Lung (tissue), 12 donors: ENCODE data around the gene BCAS3. TPM values are rescaled to one million over a fixed set of nuclear protein-coding genes. Genes with fewer than 3 reads are reported as not detected.

Experiments
- ATAC-seq: fragments of 200-7000 bp; cut with Tn5 transposase; one replicate; pipeline ENCODE4 v1.9.1; 2020; ENCODE audit warnings: moderate number of reproducible peaks; ENCODE audit not compliant: insufficient read depth, low FRiP score
- DNase-seq, 3 donors: peaks; one replicate each; pipeline ENCODE4 v3.0.0-alpha.2; 2013 to 2017
- H3K27ac ChIP-seq, 2 donors: one replicate each; pipeline ENCODE4 v1.5.1; 2013; ENCODE audit warnings: mild to moderate bottlenecking in 2 of 2, moderate library complexity in 2 of 2, control low read depth in 1 of 2, inconsistent platforms in 1 of 2, low read depth in 1 of 2, low read length in 1 of 2
- H3K27me3 ChIP-seq, 3 donors: one replicate each; pipeline ENCODE4 v1.5.1; 2013; ENCODE audit warnings: low read length in 2 of 3; ENCODE audit not compliant: control insufficient read depth in 3 of 3, insufficient read depth in 3 of 3
- H3K36me3 ChIP-seq, 4 donors: one replicate each; pipeline ENCODE4 v1.5.1; 2013; ENCODE audit warnings: low read length in 4 of 4, mild to moderate bottlenecking in 1 of 4, moderate library complexity in 1 of 4; ENCODE audit not compliant: control insufficient read depth in 4 of 4, insufficient read depth in 4 of 4
- H3K4me1 ChIP-seq, 5 donors: one replicate each; pipeline ENCODE4 v1.5.1; 2013; ENCODE audit warnings: low read length in 5 of 5, mild to moderate bottlenecking in 2 of 5, moderate library complexity in 1 of 5; ENCODE audit not compliant: control insufficient read depth in 5 of 5, insufficient read depth in 5 of 5
- H3K4me3 ChIP-seq: one replicate; pipeline ENCODE4 v1.5.1; 2013; ENCODE audit warnings: mild to moderate bottlenecking, control low read depth, moderate library complexity
- H3K9ac ChIP-seq, 2 donors: one replicate each; pipeline ENCODE4 v1.5.1; 2013; ENCODE audit warnings: low read length in 2 of 2, control low read depth in 1 of 2; ENCODE audit not compliant: insufficient read depth in 1 of 2
- H3K9me3 ChIP-seq, 4 donors: one replicate each; pipeline ENCODE4 v1.5.1; 2013; ENCODE audit warnings: low read length in 3 of 4, mild to moderate bottlenecking in 1 of 4, moderate library complexity in 1 of 4; ENCODE audit not compliant: control insufficient read depth in 4 of 4, insufficient read depth in 3 of 4
- WGBS, 2 donors: extraction: QIAGEN DNeasy Blood & Tissue Kit; methylation state at CpG; one replicate each; pipeline ENCODE4 v1.1.7; 2013; 5-methylcytosine and 5-hydroxymethylcytosine counted together
- polyA plus RNA-seq, 2 donors: library from polyadenylated mRNA; stranded (reverse); fragments of 200-250 nt; gene quantifications; one replicate each; pipeline ENCODE4 v1.2.1, GENCODE V29; 2013
- total RNA-seq, 2 donors: library from RNA; depleted of rRNA in 1 of 2; stranded (reverse); fragments of >200 nt in 1 of 2; gene quantifications; one replicate each; pipeline ENCODE4 v1.2.1, GENCODE V29; 2014 to 2021
- TF ChIP-seq, protein P1 (sequence below): IDR thresholded peaks from 2 replicates; pipeline ENCODE4 v1.5.1; 2012; ENCODE audit warnings: mild to moderate bottlenecking; ENCODE audit errors: control extremely low read depth, extremely low read depth
- donor health status: control.
- donor health status: control.
- donor health status: Bipolar disorder and iron deficiency.
- donor health status: healthy.
- donor health status: DM: yes; HTN: yes; CAD: no.

Gene BCAS3
- total and polyA plus RNA-seq, 4 donors, result 4.0 to 101 (median 20.3) TPM

DNA sequence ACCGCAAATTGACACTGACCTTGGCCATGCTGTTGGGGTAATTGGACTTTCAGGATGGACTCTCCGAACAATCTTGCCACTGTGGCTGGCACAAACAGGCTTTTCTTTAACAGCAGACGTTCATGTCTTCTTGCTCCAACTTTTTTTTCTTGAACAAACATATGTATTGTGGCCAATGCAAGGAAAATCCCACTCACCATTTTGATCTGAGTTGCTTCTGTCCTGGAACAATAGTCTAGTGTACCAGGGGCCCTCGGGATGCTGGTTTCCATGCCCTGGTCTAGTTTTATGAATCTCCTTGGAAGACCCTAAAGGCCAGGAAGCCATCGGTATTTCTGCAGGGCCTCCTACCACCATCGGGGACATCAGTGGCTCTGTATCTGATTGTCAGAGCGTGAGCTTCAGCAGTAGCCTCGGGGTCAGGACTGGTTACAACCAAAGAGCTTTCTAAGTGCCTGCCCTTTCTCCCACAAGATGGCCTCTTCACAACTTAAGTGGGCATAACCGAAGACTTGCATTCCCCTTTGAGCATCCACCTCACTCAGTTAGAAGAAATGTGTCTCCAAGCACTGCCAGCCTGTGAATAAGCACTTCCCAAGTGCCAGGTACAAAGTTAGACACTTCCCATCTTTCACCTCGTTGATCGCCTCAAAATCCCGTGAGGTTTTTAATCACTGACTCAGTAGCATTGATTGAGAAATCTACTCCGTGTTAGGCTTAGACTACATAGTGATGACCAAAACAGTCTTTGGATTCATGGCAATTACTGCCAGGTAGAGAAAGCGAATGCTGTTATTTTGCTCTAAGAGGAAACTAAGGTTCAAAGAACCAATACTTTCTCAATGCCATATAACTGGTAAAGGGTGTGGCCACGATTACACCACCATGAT lies 635.0 kb downstream of the BCAS3 start:
- Histone ChIP-seq H3K27me3 (no peaks in the 10 kb centered on the region), H3K4me3 (no peak overlapping the region), H3K9ac (no peak overlapping the region), H3K27ac (no peak overlapping the region), H3K4me1 (peaks cover 6 to 68% (median 22%) of the 10 kb centered on the region in 5 donors), H3K9me3 (no peaks in the 10 kb centered on the region), H3K36me3 (no peaks in the 10 kb centered on the region)
- DNase-seq (no peak), ATAC-seq (no peak)
- TF ChIP-seq, protein P1, sequence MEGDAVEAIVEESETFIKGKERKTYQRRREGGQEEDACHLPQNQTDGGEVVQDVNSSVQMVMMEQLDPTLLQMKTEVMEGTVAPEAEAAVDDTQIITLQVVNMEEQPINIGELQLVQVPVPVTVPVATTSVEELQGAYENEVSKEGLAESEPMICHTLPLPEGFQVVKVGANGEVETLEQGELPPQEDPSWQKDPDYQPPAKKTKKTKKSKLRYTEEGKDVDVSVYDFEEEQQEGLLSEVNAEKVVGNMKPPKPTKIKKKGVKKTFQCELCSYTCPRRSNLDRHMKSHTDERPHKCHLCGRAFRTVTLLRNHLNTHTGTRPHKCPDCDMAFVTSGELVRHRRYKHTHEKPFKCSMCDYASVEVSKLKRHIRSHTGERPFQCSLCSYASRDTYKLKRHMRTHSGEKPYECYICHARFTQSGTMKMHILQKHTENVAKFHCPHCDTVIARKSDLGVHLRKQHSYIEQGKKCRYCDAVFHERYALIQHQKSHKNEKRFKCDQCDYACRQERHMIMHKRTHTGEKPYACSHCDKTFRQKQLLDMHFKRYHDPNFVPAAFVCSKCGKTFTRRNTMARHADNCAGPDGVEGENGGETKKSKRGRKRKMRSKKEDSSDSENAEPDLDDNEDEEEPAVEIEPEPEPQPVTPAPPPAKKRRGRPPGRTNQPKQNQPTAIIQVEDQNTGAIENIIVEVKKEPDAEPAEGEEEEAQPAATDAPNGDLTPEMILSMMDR, result no peak
- 91 to 95% methylated on average over 15 of the region's 15 CpGs for WGBS, 2 donors

DNA sequence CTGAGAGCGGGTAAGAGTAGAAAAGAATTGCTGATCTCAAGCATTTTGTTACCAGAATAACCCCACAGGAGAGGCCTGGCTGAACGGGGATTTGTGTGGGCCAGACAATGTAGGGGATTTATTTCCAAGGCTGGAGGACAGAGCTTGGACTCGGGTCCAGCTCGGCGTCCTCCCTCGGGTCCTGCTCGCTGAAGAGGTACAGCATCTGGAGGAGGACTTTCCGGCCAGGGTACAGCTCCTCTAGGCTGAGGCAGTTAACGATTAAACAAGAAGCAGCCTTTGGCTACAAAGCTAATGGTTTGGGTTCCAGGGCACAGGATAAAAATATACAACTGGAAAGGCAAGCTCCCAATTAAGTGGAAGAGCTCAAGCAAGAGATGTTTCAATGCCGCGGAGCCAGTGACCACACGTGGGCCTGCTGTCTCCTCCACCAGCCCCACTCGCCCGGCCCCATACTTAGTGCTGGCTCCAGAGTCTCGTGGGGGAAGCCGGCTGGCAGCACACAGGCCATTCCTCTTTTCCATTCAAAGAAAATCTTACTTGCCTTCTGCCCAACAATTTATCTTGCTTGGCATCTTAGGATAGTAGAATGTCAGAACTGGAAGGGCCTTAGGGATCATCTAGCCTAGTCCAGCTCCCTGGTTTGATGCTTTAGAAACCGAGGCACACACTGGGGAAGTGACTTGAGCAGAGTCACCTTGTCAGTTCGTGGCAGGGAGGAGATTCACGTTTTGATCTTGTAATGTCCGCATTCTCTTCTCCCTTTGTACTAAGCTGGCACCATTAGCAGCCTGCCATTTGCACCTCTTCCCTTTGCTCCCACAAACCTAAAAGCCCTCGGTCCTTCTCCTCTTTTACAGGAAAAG lies 636.0 kb downstream of the BCAS3 start:
- 78 to 85% methylated on average over 21 of the region's 21 CpGs for WGBS, 2 donors
- ATAC-seq, result no peak
- Histone ChIP-seq H3K27ac (peak overlapping the region in 1 of 2 donors; percentile 56), H3K9me3 (no peaks in the 10 kb centered on the region), H3K4me3 (no peak overlapping the region), H3K4me1 (peaks cover 5 to 68% (median 22%) of the 10 kb centered on the region in 5 donors), H3K27me3 (no peaks in the 10 kb centered on the region), H3K36me3 (no peaks in the 10 kb centered on the region), H3K9ac (no peak overlapping the region)
- TF ChIP-seq, protein P1, result no peak
- DNase-seq, result no peak

DNA sequence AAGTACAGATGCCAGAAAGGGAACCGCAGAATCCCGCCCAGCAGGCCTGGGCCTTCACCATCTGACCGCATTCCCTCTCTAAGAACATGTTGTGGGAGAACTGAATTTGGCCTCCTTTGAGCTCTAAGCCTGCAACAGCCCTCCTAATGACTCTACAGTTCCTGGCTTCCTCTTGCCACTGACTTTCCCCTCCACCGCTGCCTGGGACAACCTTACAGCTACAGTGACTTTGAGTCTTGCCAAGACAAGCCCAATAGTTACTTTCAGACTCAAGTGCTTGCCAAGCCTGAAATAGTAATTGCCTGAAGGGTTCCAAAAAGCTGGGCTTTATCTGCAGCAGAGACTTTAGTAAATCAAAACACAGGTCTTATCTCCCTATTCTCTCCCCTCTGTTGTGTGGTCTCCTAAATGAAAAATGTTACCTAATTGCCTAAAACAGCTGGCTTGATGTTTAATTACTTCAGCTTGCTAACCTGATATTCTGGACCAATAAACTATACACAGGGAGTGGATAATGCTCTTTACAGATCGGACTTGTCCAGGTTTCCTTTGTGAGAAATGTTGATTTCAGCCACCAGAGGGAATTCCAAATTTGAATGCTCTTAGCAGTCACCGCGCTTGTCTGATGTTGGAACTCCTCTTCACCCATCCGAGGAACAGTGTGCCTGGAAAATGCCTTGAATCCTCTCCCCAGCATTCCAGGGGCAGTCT lies 636.9 kb downstream of the BCAS3 start:
- WGBS, 2 donors, result 62 to 77% methylated on average over 8 of the region's 8 CpGs
- Histone ChIP-seq H3K9ac (no peak overlapping the region), H3K4me3 (no peak overlapping the region), H3K27ac (peak overlapping the region in 1 of 2 donors; percentile 56), H3K9me3 (no peaks in the 10 kb centered on the region), H3K4me1 (peaks cover 5 to 64% (median 22%) of the 10 kb centered on the region in 5 donors), H3K27me3 (no peaks in the 10 kb centered on the region), H3K36me3 (no peaks in the 10 kb centered on the region)
- TF ChIP-seq, protein P1, result no peak
- peak; percentile 47 for ATAC-seq
- peak; percentile 93 to 99 (median 99) for DNase-seq
